Fibroblast of pulmonary artery (primary cell): ENCODE measurements around the gene CAPS.
"Not testable (repeated sequence)": the region's sequence is repeated elsewhere in the genome, so short reads cannot be mapped to it uniquely, and the experiment has no call there.

ENCODE experiments used
- DNase-seq: peaks from one replicate; pipeline ENCODE4 v3.0.0-alpha.2; 2010; ENCODE audit warnings: low read depth
- H3K4me3 ChIP-seq: replicated peaks from 2 replicates; pipeline ENCODE4 v1.5.1; 2011; ENCODE audit warnings: low read depth, mild to moderate bottlenecking, control low read depth, low read length, moderate library complexity
- TF ChIP-seq, protein P1 (sequence below): IDR thresholded peaks from 2 replicates; pipeline ENCODE4 v1.5.1; 2011; ENCODE audit warnings: mild to moderate bottlenecking, control low read depth, low read length, inconsistent platforms; ENCODE audit errors: missing control alignments

CAPS gene

GRCh38 chr19:5958851-5959122 is 44.7 kb downstream of the CAPS start:
- TF ChIP-seq, protein P1, sequence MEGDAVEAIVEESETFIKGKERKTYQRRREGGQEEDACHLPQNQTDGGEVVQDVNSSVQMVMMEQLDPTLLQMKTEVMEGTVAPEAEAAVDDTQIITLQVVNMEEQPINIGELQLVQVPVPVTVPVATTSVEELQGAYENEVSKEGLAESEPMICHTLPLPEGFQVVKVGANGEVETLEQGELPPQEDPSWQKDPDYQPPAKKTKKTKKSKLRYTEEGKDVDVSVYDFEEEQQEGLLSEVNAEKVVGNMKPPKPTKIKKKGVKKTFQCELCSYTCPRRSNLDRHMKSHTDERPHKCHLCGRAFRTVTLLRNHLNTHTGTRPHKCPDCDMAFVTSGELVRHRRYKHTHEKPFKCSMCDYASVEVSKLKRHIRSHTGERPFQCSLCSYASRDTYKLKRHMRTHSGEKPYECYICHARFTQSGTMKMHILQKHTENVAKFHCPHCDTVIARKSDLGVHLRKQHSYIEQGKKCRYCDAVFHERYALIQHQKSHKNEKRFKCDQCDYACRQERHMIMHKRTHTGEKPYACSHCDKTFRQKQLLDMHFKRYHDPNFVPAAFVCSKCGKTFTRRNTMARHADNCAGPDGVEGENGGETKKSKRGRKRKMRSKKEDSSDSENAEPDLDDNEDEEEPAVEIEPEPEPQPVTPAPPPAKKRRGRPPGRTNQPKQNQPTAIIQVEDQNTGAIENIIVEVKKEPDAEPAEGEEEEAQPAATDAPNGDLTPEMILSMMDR = no peak
- no peak overlapping the region for H3K4me3 ChIP-seq
- DNase-seq = no peak

DNA sequence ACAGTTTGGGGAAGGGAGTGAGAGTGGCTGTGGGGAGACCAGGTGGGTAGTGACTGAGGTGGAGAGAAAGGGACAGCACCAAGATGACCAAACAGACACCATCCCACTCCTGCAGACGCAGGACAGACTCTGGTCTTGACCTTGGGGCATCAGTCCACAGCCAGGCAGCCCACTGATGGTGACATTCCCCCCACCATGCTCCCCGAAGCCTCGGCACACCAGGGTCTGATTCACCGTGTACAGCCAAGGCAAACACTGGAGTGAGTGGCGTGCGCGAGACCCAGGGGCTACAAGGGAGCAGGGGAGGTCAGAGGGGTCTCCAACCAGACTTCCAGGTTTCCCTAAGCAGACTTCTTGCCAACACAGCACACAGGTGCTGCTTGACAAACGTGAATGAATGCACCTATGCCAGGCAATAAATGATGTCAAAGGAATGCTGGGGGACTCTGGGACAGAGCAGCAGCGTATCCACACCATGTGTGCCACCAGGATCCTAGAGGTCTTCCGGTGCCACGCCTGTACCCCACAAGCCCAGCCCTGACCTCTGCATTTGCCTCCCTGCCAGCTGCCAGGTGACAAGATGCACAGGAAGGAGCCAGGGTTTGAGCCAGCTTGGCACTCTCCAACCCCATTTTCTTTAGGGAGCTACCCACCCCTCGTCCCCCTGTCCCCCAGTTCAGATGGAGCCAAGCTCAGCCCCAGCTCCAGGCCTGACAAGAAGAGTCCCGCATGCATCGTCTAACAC is 45.4 kb downstream of the CAPS start:
- TF ChIP-seq, protein P1 = no peak
- DNase-seq = no peak
- H3K4me3 ChIP-seq = no peak overlapping the region

DNA sequence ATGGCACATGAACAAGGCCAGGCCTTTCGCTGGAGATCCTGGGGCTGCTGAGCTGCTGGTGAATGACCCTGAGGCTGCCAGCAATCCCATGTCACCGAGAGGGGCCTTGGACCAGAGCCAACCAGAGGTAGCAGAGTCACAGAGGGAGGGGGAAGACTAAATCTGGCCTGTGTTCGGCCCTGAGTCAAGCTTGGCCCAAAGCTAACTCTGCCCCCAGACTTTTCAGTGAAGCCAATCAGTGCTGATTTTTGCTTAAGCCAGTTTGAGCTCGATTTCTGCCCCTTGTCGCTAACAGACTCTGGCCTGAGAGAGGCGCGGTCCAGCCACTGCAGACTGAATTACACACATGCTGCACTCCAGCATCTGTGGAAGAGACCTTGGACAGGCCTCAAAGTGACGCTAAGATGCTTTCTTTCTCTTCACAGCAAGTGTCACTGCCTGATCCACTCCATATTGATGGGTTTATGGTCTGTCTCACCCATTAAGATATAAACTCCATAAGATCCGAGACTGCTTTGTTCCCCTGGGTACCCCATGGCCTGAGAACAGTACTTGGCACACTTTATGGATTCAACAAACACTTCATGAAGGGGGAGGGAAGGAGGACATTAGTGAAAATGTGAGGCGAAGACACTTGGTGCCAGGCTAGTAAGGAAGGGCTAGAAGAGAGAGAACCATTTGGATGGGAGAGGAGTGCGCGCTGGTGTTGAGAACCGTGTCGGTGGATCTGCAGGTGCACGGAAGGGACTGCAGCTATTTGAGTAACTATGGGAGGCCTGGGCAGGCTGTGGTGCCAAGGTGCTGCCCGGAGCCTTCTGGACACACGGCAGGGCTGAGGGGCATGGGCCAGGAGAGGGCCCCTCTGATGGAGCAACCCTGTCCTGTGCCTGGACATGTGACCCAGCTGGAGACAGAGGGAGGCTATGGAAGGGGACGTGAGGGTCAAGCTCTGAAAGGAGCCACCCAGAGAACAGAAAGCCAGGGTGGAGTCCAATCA is 46.2 kb downstream of the CAPS start:
- DNase-seq = no peak
- H3K4me3 ChIP-seq = no peak overlapping the region
- TF ChIP-seq, protein P1 = no peak

DNA sequence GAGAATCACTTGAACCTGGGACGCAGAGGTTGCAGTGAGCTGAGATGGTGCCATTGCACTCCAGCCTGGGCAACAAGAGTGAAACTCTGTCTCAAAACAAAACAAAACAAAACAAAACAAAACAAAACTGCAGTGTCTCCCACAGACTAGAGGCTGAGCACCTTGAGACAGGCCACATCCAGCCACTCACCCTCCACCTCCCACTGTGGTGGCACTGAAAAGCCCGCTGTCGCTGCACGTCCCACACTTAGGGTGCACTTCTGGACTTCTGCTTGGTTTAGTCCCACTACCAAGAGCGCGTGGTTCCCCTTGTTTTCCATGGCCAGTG is 47.6 kb downstream of the CAPS start:
- H3K4me3 ChIP-seq, DNase-seq: not testable (repeated sequence)

DNA sequence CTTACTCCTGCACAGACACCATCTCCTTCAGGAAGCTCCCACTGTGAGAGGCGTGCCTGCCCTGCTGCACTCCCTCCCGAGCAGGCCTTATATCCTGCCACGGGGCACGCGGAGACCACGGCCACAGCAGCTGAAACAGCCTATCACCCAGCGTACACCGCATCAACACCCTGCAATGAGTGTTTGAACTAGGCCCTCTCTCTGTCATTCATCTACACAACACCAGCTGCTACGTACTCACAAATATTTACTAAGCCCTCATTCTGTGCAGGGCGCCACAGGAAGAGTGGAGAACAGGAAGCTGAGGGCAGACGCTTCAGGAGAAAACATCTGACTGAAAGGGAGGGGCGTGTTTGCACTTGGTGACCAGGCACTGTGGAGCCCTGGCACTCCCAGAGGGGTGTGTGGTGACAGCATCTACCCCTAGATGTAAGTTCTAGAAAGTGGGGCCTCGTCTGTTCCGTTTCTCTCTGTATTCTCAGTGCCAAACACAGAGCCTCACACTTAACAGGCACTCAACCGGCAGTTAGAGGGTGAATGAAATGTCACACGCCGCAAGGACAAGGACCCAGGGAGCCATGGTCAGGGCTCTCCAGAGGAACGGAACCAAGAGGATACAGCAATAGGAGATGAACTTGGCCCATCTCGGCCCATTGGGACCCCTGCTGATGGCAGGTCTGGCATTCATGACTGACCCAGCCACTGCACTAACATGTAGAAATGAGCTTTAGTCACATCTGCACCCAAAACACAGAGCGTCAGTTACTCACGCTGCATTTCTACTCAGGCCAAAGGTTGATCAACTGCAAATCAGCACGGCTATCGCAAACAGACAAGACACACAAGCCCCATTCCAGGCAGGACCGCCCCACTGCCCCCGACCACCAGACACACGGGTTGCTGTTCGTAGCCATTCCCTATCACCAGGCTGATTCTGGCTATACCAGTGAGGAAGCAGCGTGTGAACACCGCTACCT is 48.2 kb downstream of the CAPS start:
- TF ChIP-seq, protein P1 = no peak
- H3K4me3 ChIP-seq = no peak overlapping the region

GRCh38 chr19:5963259-5963658 is 49.2 kb downstream of the CAPS start:
- not testable (repeated sequence) for H3K4me3 ChIP-seq, DNase-seq

More for the DNA sequence above, 48.2 kb downstream of the CAPS start:
- DNase-seq = peak; percentile 58

GRCh38 chr19:5963855-5964254 is 49.8 kb downstream of the CAPS start:
- H3K4me3 ChIP-seq = no peak overlapping the region
- TF ChIP-seq, protein P1 = no peak
- DNase-seq = no peak
